Measurements from ENCODE around the gene CORIN. TPM values are rescaled to one million over a fixed set of nuclear protein-coding genes. Genes with fewer than 3 reads are reported as not detected.
A peak's percentile ranks its signal among the peaks of the same experiment; 100 is the strongest.

The CORIN gene
- total and polyA plus RNA-seq, 2 of the 13 experiments (the other 11 are each of a cell fraction or from before 2014, with no cell fraction given), result 0.84 to 1.2 TPM

DNA sequence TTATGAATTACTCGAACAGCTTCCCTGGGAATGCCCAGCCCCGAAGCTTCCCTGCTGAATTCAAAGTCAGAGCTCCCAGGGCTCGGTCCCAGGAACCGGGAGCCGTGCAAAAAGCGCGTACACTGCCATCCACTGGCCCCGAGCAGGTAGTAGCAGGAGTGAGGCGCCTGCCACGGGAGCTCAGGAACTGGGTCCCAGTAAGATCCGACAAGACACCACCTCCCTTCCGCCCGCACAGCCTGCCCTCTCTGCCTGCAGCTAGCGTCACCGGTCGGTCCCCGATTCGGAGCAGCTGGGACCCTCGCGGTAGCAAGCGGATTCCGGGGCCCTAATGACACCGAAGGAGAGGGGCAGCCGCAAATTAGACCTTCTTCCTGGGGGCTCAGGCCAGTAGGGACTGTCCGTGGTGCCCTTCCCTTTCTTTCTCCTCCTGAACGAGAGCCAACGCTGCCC lies 1.2 kb downstream of the CORIN start (continued):
- TF ChIP-seq, protein P1, sequence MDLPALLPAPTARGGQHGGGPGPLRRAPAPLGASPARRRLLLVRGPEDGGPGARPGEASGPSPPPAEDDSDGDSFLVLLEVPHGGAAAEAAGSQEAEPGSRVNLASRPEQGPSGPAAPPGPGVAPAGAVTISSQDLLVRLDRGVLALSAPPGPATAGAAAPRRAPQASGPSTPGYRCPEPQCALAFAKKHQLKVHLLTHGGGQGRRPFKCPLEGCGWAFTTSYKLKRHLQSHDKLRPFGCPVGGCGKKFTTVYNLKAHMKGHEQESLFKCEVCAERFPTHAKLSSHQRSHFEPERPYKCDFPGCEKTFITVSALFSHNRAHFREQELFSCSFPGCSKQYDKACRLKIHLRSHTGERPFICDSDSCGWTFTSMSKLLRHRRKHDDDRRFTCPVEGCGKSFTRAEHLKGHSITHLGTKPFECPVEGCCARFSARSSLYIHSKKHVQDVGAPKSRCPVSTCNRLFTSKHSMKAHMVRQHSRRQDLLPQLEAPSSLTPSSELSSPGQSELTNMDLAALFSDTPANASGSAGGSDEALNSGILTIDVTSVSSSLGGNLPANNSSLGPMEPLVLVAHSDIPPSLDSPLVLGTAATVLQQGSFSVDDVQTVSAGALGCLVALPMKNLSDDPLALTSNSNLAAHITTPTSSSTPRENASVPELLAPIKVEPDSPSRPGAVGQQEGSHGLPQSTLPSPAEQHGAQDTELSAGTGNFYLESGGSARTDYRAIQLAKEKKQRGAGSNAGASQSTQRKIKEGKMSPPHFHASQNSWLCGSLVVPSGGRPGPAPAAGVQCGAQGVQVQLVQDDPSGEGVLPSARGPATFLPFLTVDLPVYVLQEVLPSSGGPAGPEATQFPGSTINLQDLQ (CRISPR knock-in tag; IDR thresholded peaks at IDR 0.05), result no peak
- TF ChIP-seq HOXD1 (CRISPR knock-in tag; IDR thresholded peaks at IDR 0.05), result no peak
- TF ChIP-seq, protein P2, sequence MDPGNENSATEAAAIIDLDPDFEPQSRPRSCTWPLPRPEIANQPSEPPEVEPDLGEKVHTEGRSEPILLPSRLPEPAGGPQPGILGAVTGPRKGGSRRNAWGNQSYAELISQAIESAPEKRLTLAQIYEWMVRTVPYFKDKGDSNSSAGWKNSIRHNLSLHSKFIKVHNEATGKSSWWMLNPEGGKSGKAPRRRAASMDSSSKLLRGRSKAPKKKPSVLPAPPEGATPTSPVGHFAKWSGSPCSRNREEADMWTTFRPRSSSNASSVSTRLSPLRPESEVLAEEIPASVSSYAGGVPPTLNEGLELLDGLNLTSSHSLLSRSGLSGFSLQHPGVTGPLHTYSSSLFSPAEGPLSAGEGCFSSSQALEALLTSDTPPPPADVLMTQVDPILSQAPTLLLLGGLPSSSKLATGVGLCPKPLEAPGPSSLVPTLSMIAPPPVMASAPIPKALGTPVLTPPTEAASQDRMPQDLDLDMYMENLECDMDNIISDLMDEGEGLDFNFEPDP (CRISPR knock-in tag; conservative IDR thresholded peaks at IDR 0.05), result 0 out of 2 replicates have a peak, but pooled peaks have one; percentile 60
- TF ChIP-seq ZNF501 (CRISPR knock-in tag; IDR thresholded peaks at IDR 0.05), result peak; percentile 18; the same call in 1 of the 2 replicates
- TF ChIP-seq, protein P3, sequence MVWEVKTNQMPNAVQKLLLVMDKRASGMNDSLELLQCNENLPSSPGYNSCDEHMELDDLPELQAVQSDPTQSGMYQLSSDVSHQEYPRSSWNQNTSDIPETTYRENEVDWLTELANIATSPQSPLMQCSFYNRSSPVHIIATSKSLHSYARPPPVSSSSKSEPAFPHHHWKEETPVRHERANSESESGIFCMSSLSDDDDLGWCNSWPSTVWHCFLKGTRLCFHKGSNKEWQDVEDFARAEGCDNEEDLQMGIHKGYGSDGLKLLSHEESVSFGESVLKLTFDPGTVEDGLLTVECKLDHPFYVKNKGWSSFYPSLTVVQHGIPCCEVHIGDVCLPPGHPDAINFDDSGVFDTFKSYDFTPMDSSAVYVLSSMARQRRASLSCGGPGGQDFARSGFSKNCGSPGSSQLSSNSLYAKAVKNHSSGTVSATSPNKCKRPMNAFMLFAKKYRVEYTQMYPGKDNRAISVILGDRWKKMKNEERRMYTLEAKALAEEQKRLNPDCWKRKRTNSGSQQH (CRISPR knock-in tag; IDR thresholded peaks at IDR 0.05; ENCODE audit: low read depth), result no peak
- TF ChIP-seq GABPA (IDR thresholded peaks at IDR 0.05; ENCODE audit: low read depth, low read length), result 0 out of 2 replicates have a peak, but pooled peaks have one; percentile 18
- peak; percentile 20; the same call in 1 of the 2 replicates for TF ChIP-seq GABPA (CRISPR knock-in tag; IDR thresholded peaks at IDR 0.05; ENCODE audit: low read depth)
- TF ChIP-seq JARID2 (CRISPR knock-in tag; IDR thresholded peaks at IDR 0.05; ENCODE audit: insufficient replicate concordance), result no peak
- peak; percentile 20; the same call in 1 of the 2 replicates for TF ChIP-seq NFKB2 (CRISPR knock-in tag; IDR thresholded peaks at IDR 0.05; ENCODE audit: borderline replicate concordance)
- TF ChIP-seq ZNF274 (CRISPR knock-in tag; IDR thresholded peaks at IDR 0.05), result no peak
- TF ChIP-seq ZNF883 (CRISPR knock-in tag; IDR thresholded peaks at IDR 0.05; ENCODE audit: not compliant biosample characterization), result peak; percentile 19
- no peak for TF ChIP-seq NFATC3 (CRISPR knock-in tag; IDR thresholded peaks at IDR 0.05)
- TF ChIP-seq ZNF124 (CRISPR knock-in tag; IDR thresholded peaks at IDR 0.05), result peak; percentile 55; the same call in 1 of the 2 replicates
- TF ChIP-seq, protein P4, sequence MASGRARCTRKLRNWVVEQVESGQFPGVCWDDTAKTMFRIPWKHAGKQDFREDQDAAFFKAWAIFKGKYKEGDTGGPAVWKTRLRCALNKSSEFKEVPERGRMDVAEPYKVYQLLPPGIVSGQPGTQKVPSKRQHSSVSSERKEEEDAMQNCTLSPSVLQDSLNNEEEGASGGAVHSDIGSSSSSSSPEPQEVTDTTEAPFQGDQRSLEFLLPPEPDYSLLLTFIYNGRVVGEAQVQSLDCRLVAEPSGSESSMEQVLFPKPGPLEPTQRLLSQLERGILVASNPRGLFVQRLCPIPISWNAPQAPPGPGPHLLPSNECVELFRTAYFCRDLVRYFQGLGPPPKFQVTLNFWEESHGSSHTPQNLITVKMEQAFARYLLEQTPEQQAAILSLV (CRISPR knock-in tag; IDR thresholded peaks at IDR 0.05; ENCODE audit: borderline replicate concordance), result 0 out of 2 replicates have a peak, but pooled peaks have one; percentile 24
- TF ChIP-seq GATAD2A (CRISPR knock-in tag; IDR thresholded peaks at IDR 0.05), result peak; percentile 48; the same call in 1 of the 2 replicates
- TF ChIP-seq ERF (CRISPR knock-in tag; IDR thresholded peaks at IDR 0.05), result no peak
- TF ChIP-seq, protein P5, sequence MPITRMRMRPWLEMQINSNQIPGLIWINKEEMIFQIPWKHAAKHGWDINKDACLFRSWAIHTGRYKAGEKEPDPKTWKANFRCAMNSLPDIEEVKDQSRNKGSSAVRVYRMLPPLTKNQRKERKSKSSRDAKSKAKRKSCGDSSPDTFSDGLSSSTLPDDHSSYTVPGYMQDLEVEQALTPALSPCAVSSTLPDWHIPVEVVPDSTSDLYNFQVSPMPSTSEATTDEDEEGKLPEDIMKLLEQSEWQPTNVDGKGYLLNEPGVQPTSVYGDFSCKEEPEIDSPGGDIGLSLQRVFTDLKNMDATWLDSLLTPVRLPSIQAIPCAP (CRISPR knock-in tag; IDR thresholded peaks at IDR 0.05; ENCODE audit: low read depth), result no peak
- 0 out of 2 replicates have a peak, but pooled peaks have one; percentile 9 for TF ChIP-seq ZBTB7B (CRISPR knock-in tag; IDR thresholded peaks at IDR 0.05)
- TF ChIP-seq JDP2 (CRISPR knock-in tag; IDR thresholded peaks at IDR 0.05; ENCODE audit: borderline replicate concordance), result no peak
- no peak for TF ChIP-seq DPF2 (CRISPR knock-in tag; IDR thresholded peaks at IDR 0.05; ENCODE audit: borderline replicate concordance, low read depth)
- TF ChIP-seq REPIN1 (CRISPR knock-in tag; IDR thresholded peaks at IDR 0.05; ENCODE audit: borderline replicate concordance, low read depth), result 0 out of 2 replicates have a peak, but pooled peaks have one; percentile 64
- no peak for TF ChIP-seq RBAK (CRISPR knock-in tag; IDR thresholded peaks at IDR 0.05)
- no peak for TF ChIP-seq ZNF614 (CRISPR knock-in tag; IDR thresholded peaks at IDR 0.05; ENCODE audit: borderline replicate concordance)
- TF ChIP-seq HOXA3 (CRISPR knock-in tag; IDR thresholded peaks at IDR 0.05), result peak; percentile 55

Data from HepG2 (cell line).